IMR-90 (cell line): Measurements from ENCODE around the gene MPZL1. TPM values are rescaled to one million over a fixed set of nuclear protein-coding genes. Genes with fewer than 3 reads are reported as not detected.

Source experiments
- ATAC-seq: fragments of 200-7000 bp; cut with Tn5 transposase; 2 replicates; pipeline ENCODE4 v1.9.1; 2020; ENCODE audit warnings: low read depth, mild to moderate bottlenecking, moderate library complexity
- Bru-seq: library from RNA; stranded (reverse); fragments of 400-500 nt; gene quantifications from one replicate; lab custom pipeline; 2021; lab: Mats Ljungman, UMichigan
- BruChase-seq, 2 experiments: library from RNA; stranded (reverse); fragments of 400-500 nt; gene quantifications; one replicate each; lab custom pipeline; 2021; lab: Mats Ljungman, UMichigan
- BruUV-seq: library from RNA; stranded (reverse); fragments of 400-500 nt; replicated peaks from 2 replicates; lab custom pipeline; 2021; lab: Mats Ljungman, UMichigan
- CTCF ChIA-PET: fragments of 300-600 bp; formaldehyde crosslinking; extraction: SDS; loops from one replicate; lab custom pipeline; 2021; ENCODE audit warnings: antibody characterized with exemption; lab: Yijun Ruan, JAX
- POLR2A ChIA-PET: fragments of 300-600 bp; sonication (Branson Sonifier 250); formaldehyde crosslinking; loops from one replicate; lab custom pipeline; 2022; ENCODE audit warnings: antibody characterized with exemption; ENCODE audit not compliant: unreplicated experiment; lab: Charles Lee
- DNase-seq: peaks from one replicate; pipeline ENCODE4 v3.0.0; 2013
- H2AFZ ChIP-seq: replicated peaks from 2 replicates; pipeline ENCODE3; 2013; ENCODE audit warnings: low read length, mild to moderate bottlenecking; ENCODE audit not compliant: poor library complexity
- H2AK5ac ChIP-seq: 2 replicates; pipeline ENCODE4 v1.6.1; 2013; ENCODE audit warnings: low read depth, low read length, inconsistent platforms
- H2AK9ac ChIP-seq: replicated peaks from 2 replicates; pipeline ENCODE3; 2013; ENCODE audit warnings: mild to moderate bottlenecking, low read depth, low read length, moderate library complexity; ENCODE audit not compliant: poor library complexity
- H2BK120ac ChIP-seq: 2 replicates; pipeline ENCODE4 v1.6.1; 2013; ENCODE audit warnings: low read depth, low read length, inconsistent platforms
- H2BK15ac ChIP-seq: 3 replicates; pipeline ENCODE4 v1.6.1; 2013; ENCODE audit warnings: low read depth, low read length, inconsistent platforms
- H2BK20ac ChIP-seq: 2 replicates; pipeline ENCODE4 v1.6.1; 2013; ENCODE audit warnings: low read depth, mild to moderate bottlenecking, inconsistent platforms, low read length, moderate library complexity
- H2BK5ac ChIP-seq: 2 replicates; pipeline ENCODE4 v1.6.1; 2013; ENCODE audit warnings: mild to moderate bottlenecking, low read depth, low read length, inconsistent platforms; ENCODE audit not compliant: poor library complexity, severe bottlenecking
- H3K14ac ChIP-seq: replicated peaks from 2 replicates; pipeline ENCODE4 v1.6.1; 2013; ENCODE audit warnings: low read depth, low read length, inconsistent platforms
- H3K18ac ChIP-seq: 2 replicates; pipeline ENCODE4 v1.6.1; 2013; ENCODE audit warnings: low read depth, low read length, control low read depth
- H3K23ac ChIP-seq: 2 replicates; pipeline ENCODE4 v1.6.1; 2013; ENCODE audit warnings: low read depth, low read length, inconsistent platforms
- H3K27ac ChIP-seq: 2 replicates; pipeline ENCODE4 v1.5.1; 2013; ENCODE audit warnings: mild to moderate bottlenecking, control low read depth, low read length; ENCODE audit not compliant: insufficient read depth
- H3K27me3 ChIP-seq: 2 replicates; pipeline ENCODE4 v1.6.1; 2013; ENCODE audit warnings: low read length; ENCODE audit not compliant: control insufficient read depth, insufficient read depth
- H3K36me3 ChIP-seq: 2 replicates; pipeline ENCODE4 v1.6.1; 2013; ENCODE audit warnings: low read length, mixed read lengths; ENCODE audit not compliant: control insufficient read depth, insufficient read depth
- H3K4ac ChIP-seq: 2 replicates; pipeline ENCODE4 v1.6.1; 2013; ENCODE audit warnings: low read depth, low read length, inconsistent platforms
- H3K4me1 ChIP-seq: 2 replicates; pipeline ENCODE4 v1.6.1; 2013; ENCODE audit warnings: low read length, mixed read lengths; ENCODE audit not compliant: control insufficient read depth, insufficient read depth
- H3K4me2 ChIP-seq: 2 replicates; pipeline ENCODE4 v1.6.1; 2013; ENCODE audit warnings: low read depth, mild to moderate bottlenecking, control low read depth, low read length, moderate library complexity
- H3K4me3 ChIP-seq: 2 replicates; pipeline ENCODE4 v1.5.1; 2013; ENCODE audit warnings: low read depth, mild to moderate bottlenecking, control low read depth, low read length, moderate library complexity; ENCODE audit not compliant: insufficient read depth
- H3K56ac ChIP-seq: 2 replicates; pipeline ENCODE4 v1.6.1; 2013; ENCODE audit warnings: low read length, inconsistent platforms; ENCODE audit not compliant: insufficient read depth; ENCODE audit errors: extremely low read depth
- H3K79me1 ChIP-seq, 2 experiments: 2 replicates each; pipeline ENCODE4 v1.6.1; 2013; ENCODE audit warnings: low read length in 2 of 2, inconsistent platforms in 1 of 2, low read depth in 1 of 2
- H3K9ac ChIP-seq: 2 replicates; pipeline ENCODE4 v1.6.1; 2013; ENCODE audit warnings: low read depth, low read length, control low read depth
- H3K9me1 ChIP-seq: 2 replicates; pipeline ENCODE4 v1.6.1; 2013; ENCODE audit warnings: low read length, inconsistent platforms; ENCODE audit not compliant: insufficient read depth
- H3K9me3 ChIP-seq: 2 replicates; pipeline ENCODE4 v1.6.1; 2013; ENCODE audit warnings: low read length; ENCODE audit not compliant: control insufficient read depth, insufficient read depth
- H4K20me1 ChIP-seq: 2 replicates; pipeline ENCODE4 v1.6.1; 2013; ENCODE audit warnings: low read length, inconsistent platforms; ENCODE audit not compliant: insufficient read depth
- H4K5ac ChIP-seq: 2 replicates; pipeline ENCODE4 v1.6.1; 2013; ENCODE audit warnings: mild to moderate bottlenecking, low read depth, low read length, control low read depth
- H4K8ac ChIP-seq, 2 experiments: 2 replicates each; pipeline ENCODE4 v1.6.1; 2013; ENCODE audit warnings: low read depth in 2 of 2, low read length in 2 of 2, control low read depth in 1 of 2, inconsistent platforms in 1 of 2
- H4K91ac ChIP-seq: 2 replicates; pipeline ENCODE4 v1.6.1; 2013; ENCODE audit warnings: low read depth, low read length, inconsistent platforms; ENCODE audit not compliant: insufficient read depth
- CTCF ChIP-seq: conservative IDR thresholded peaks from 2 replicates; pipeline ENCODE4 v1.5.1; 2012; ENCODE audit warnings: mild to moderate bottlenecking, low read depth, low read length, improper control_type of control experiment
- FOS ChIP-seq: fragments of 150-350 bp; IDR thresholded peaks from 2 replicates; pipeline ENCODE4 v1.6.1; 2016; ENCODE audit warnings: low read depth, low read length
- MAZ ChIP-seq: IDR thresholded peaks from 2 replicates; pipeline ENCODE4 v1.6.1; 2012; ENCODE audit warnings: low read depth, mild to moderate bottlenecking, low read length, improper control_type of control experiment, moderate library complexity, borderline replicate concordance
- MXI1 ChIP-seq: IDR thresholded peaks from 2 replicates; pipeline ENCODE4 v1.6.1; 2012; ENCODE audit warnings: low read depth, mild to moderate bottlenecking, low read length, moderate library complexity, borderline replicate concordance
- NFE2L2 ChIP-seq: fragments of 150-350 bp; IDR thresholded peaks from 2 replicates; pipeline ENCODE4 v1.6.1; 2016; ENCODE audit warnings: low read depth, mild to moderate bottlenecking, low read length
- POLR2A ChIP-seq: IDR thresholded peaks from 2 replicates; pipeline ENCODE4 v1.6.1; 2012; ENCODE audit warnings: mild to moderate bottlenecking, low read depth, low read length
- WGBS, 2 experiments: methylation state at CpG; one replicate each; pipeline versions ENCODE4 v1.1.5 to v1.1.7; 2013; ENCODE audit warnings: missing lambda C conversion rate in 2 of 2; ENCODE audit not compliant: insufficient read length in 1 of 2; ENCODE audit errors: extremely low coverage in 2 of 2; 5-methylcytosine and 5-hydroxymethylcytosine counted together
- dilution Hi-C: fragments of 300-500 bp; cut with HindIII; formaldehyde crosslinking; loops from one replicate; pipeline ENCODE4 v1.14.3; 2018; ENCODE audit warnings: low sequenced_read_pairs; ENCODE audit not compliant: unreplicated experiment
- in situ Hi-C: fragments of 300-500 bp; cut with MboI; formaldehyde crosslinking; loops from 3 replicates; pipeline ENCODE4 v1.14.3; 2019; ENCODE audit warnings: low sequenced_read_pairs, inconsistent platforms, mixed read lengths
- intact Hi-C: fragments of 100-400 bp; cut with micrococcal nuclease; formaldehyde crosslinking; loops from 2 replicates; pipeline ENCODE4 v1.10.0; 2022
- long read RNA-seq: library from polyadenylated mRNA; unstranded; transcript quantifications from one replicate; pipeline ENCODE4 v2.0.0, GENCODE V29; 2021; ENCODE audit not compliant: unreplicated experiment
- polyA plus RNA-seq, 3 experiments: library from polyadenylated mRNA; depleted of rRNA; stranded (reverse); fragments of >200 nt; gene quantifications; 2 replicates each; pipeline ENCODE4 v1.2.3, GENCODE V29; 2012; ENCODE audit warnings: low replicate concordance in 1 of 3
- total RNA-seq: library from RNA; depleted of rRNA; stranded (reverse); fragments of >200 nt; gene quantifications from 2 replicates; pipeline ENCODE4 v1.2.3, GENCODE V29; 2012; rRNA removed

MPZL1 gene
- total RNA-seq: 81.7 and 87.3 TPM in 2 replicates
- polyA plus RNA-seq (2012; rRNA removed): 48.0 and 55.3 TPM in 2 replicates
- 28.8 and 39.7 TPM in 2 replicates for polyA plus RNA-seq (2012; cell fraction: cytosol; rRNA removed)
- 22.6 and 65.6 TPM in 2 replicates for polyA plus RNA-seq (2012; cell fraction: nucleus; rRNA removed; ENCODE audit: low replicate concordance)
- Bru-seq, nascent RNA: percentile 96 among the genes with signal in this experiment
- BruChase-seq, experiment 1, labeled RNA remaining after a 6-hour chase: percentile 97 among the genes with signal in this experiment
- BruChase-seq, experiment 2, labeled RNA remaining after a 2-hour chase: percentile 96 among the genes with signal in this experiment
- long read RNA-seq, full-length matches to known transcripts: 294 of 347 reads
- long read RNA-seq, partial matches to known transcripts: 6 of 347 reads
- long read RNA-seq, other reads (novel, unspliced or antisense): 47 of 347 reads

DNA sequence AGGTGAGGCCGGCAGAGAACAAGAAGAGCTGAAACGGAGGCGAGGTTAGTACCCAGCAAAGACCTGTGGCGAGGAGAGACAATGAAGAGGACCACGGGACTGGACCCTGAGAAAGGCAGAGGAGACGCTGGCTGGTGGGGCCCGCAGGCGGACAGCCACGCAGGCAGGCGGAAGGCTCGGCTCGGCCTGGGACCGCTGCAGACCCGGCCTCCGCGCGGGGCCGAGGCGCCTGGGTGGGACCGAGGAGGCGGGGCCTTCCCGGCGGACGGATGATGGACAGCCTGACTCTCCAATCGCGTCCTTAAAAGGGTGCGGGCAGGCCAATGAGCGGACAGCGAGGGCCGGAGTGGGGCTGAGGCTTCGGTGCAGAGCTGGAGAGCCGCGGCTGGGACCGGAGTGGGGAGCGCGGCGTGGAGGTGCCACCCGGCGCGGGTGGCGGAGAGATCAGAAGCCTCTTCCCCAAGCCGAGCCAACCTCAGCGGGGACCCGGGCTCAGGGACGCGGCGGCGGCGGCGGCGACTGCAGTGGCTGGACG, at the start of gene MPZL1:
Gene MPZL1 (plus strand): TSS at position 366 of the 535 bp plus-strand sequence. CDS start 170 bp downstream, outside the sequence.
- in situ Hi-C loops: loop anchor here (5.0 kb wide), 1 partner anchor 76 kb away; no protein-coding TSS in a partner anchor

More for the DNA sequence above, at the start of gene MPZL1:
- peak within 1 kb of the TSS; percentile 97 for H2BK5ac ChIP-seq
- peak within 1 kb of the TSS; percentile 96 for H3K4me2 ChIP-seq
- no peaks in the 10 kb centered on the region for H3K27me3 ChIP-seq
- H4K20me1 ChIP-seq: peaks cover 43% of the 10 kb centered on the region
- TF ChIP-seq MXI1 (peak; percentile 43; the same call in 1 of the 2 replicates), FOS (peak; percentile 55; the same call in 1 of the 2 replicates), NFE2L2 (no peak), MAZ (peak; percentile 29; the same call in 1 of the 2 replicates), CTCF (no peak), POLR2A (peak; percentile 22)
- H3K36me3 ChIP-seq: no peaks in the 10 kb centered on the region; the same call in 1 of the 2 replicates
- H2BK20ac ChIP-seq: peak within 1 kb of the TSS; percentile 80
- peaks cover 20% of the 10 kb centered on the region for H3K9me1 ChIP-seq
- peak within 1 kb of the TSS; percentile 96 for H2AFZ ChIP-seq
- H3K79me1 ChIP-seq: peaks cover 13 to 39% of the 10 kb centered on the region in 2 experiments; a peak in 3 of 4 replicates
- peak within 1 kb of the TSS; percentile 96 for H2BK120ac ChIP-seq
- peak within 1 kb of the TSS; percentile 98 for H3K9ac ChIP-seq
- peak within 1 kb of the TSS; percentile 94 to 98 for H4K8ac ChIP-seq
- peaks cover 10% of the 10 kb centered on the region for H3K4me1 ChIP-seq
- peak within 1 kb of the TSS; percentile 90; the same call in 2 of the 3 replicates for H2BK15ac ChIP-seq
- H3K23ac ChIP-seq: peak within 1 kb of the TSS; percentile 99
- H2AK5ac ChIP-seq: peak within 1 kb of the TSS; percentile 90
- peak; percentile 92 for DNase-seq
- peak within 1 kb of the TSS; percentile 95 for H3K18ac ChIP-seq
- 0% methylated on average over 23 of the region's 52 CpGs; no CpG with 5 or more reads in 1 of the 2 experiments for WGBS, 2 experiments
- peak within 1 kb of the TSS; percentile 92 for H3K56ac ChIP-seq
- no peaks in the 10 kb centered on the region for H3K9me3 ChIP-seq
- POLR2A ChIA-PET: no interaction called here
- H3K4ac ChIP-seq: peak within 1 kb of the TSS; percentile 98
- intact Hi-C loops: loop anchor here (1.0 to 5.0 kb wide), 6 partner anchors 36 to 505 kb away; partner anchors contain the start of genes DCAF6, MPC2 and SFT2D2
- H3K14ac ChIP-seq: peak within 1 kb of the TSS; percentile 100
- H3K4me3 ChIP-seq: peak within 1 kb of the TSS; percentile 89
- ATAC-seq: peak; percentile 96
- H2AK9ac ChIP-seq: peak within 1 kb of the TSS; percentile 98
- peak within 1 kb of the TSS; percentile 93 for H4K5ac ChIP-seq
- H4K91ac ChIP-seq: peak within 1 kb of the TSS; percentile 99
- dilution Hi-C loops: no loop called here
- H3K27ac ChIP-seq: peak within 1 kb of the TSS; percentile 98
- CTCF ChIA-PET: no interaction called here
- no TSS peak for BruUV-seq
